K562 (cell line): ENCODE data around the gene NIPBL. TPM values are rescaled to one million over a fixed set of nuclear protein-coding genes. Genes with fewer than 3 reads are reported as not detected.
A peak's percentile ranks its signal among the peaks of the same experiment; 100 is the strongest.
"Not testable (repeated sequence)": the region's sequence is repeated elsewhere in the genome, so short reads cannot be mapped to it uniquely, and the experiment has no call there.

Experiments
- ATAC-seq: fragments of 200-7000 bp; cut with Tn5 transposase; 3 replicates; pipeline ENCODE4 v1.9.1; 2020; ENCODE audit warnings: moderate library complexity
- BruUV-seq: library from RNA; stranded (reverse); fragments of 400-500 nt; replicated peaks from 2 replicates; lab custom pipeline; 2021; lab: Mats Ljungman, UMichigan
- CTCF ChIA-PET: fragments of 300-600 bp; formaldehyde crosslinking; extraction: SDS; loops from one replicate; lab custom pipeline; 2021; ENCODE audit warnings: low intra/inter-chr PET ratio; lab: Yijun Ruan, JAX
- POLR2A ChIA-PET: fragments of 300-600, 350-650 bp; sonication (Branson Sonifier 250); formaldehyde crosslinking; extraction: SDS; loops from one replicate; lab custom pipeline; 2021; ENCODE audit warnings: antibody characterized with exemption, inconsistent platforms; lab: Yijun Ruan, JAX
- DNase-seq, 4 experiments: peaks; one replicate each; pipeline versions ENCODE4 v3.0.0 to v3.0.0-alpha.2; 2011 to 2018; ENCODE audit warnings: low spot score in 3 of 4, mixed read lengths in 3 of 4; ENCODE audit errors: extremely low read depth in 1 of 4
- FAIRE-seq: peaks from 2 replicates; lab custom pipeline; 2011; peaks lifted over from hg19 to GRCh38; lab: Jason Lieb, UNC
- H2AFZ ChIP-seq: 2 replicates; pipeline ENCODE4 v1.6.0; 2011; ENCODE audit warnings: low read depth, low read length, control low read depth, inconsistent platforms
- H3K27ac ChIP-seq: fragments of 200-600 bp; 3 replicates; pipeline ENCODE4 v1.8.0; 2011; ENCODE audit warnings: low read depth, mild to moderate bottlenecking, control low read depth, inconsistent platforms, low read length, moderate library complexity, mixed read lengths; ENCODE audit errors: extremely low read depth
- H3K27me3 ChIP-seq, 2 experiments: fragments of 300-600 bp in 1 of 2; 2 replicates in 1 of 2; 3 replicates in 1 of 2; pipeline versions ENCODE4 v1.6.0 to v1.8.0; 2011; ENCODE audit warnings: inconsistent platforms in 2 of 2, low read length in 2 of 2, mild to moderate bottlenecking in 1 of 2, mixed read lengths in 1 of 2, moderate library complexity in 1 of 2; ENCODE audit not compliant: control insufficient read depth in 2 of 2, insufficient read depth in 2 of 2
- H3K36me3 ChIP-seq: fragments of 300-600 bp; 3 replicates; pipeline ENCODE4 v1.8.0; 2011; ENCODE audit warnings: mild to moderate bottlenecking, low read length, inconsistent platforms; ENCODE audit not compliant: control insufficient read depth, insufficient read depth
- H3K4me1 ChIP-seq, 2 experiments: fragments of 200-600 bp in 1 of 2; replicated peaks in 1 of 2; 2 replicates in 1 of 2; 3 replicates in 1 of 2; pipeline versions ENCODE4 v1.5.1 to v1.8.0; 2011; ENCODE audit warnings: inconsistent platforms in 2 of 2, low read length in 2 of 2, mild to moderate bottlenecking in 1 of 2, mixed read lengths in 1 of 2, moderate library complexity in 1 of 2; ENCODE audit not compliant: control insufficient read depth in 2 of 2, insufficient read depth in 2 of 2
- H3K4me2 ChIP-seq: 2 replicates; pipeline ENCODE4 v1.6.1; 2011; ENCODE audit warnings: low read length, control low read depth, inconsistent platforms, mixed read lengths; ENCODE audit not compliant: insufficient read depth
- H3K4me3 ChIP-seq: fragments of 200-600 bp; sonication (generic), shearing (Covaris generic); 2 replicates; pipeline ENCODE4 v1.5.1; 2016; ENCODE audit warnings: control low read depth, inconsistent platforms
- H3K79me2 ChIP-seq: fragments of 200-600 bp; 3 replicates; pipeline ENCODE4 v1.8.0; 2011; ENCODE audit warnings: low read length, inconsistent platforms; ENCODE audit not compliant: control insufficient read depth, insufficient read depth
- H3K9ac ChIP-seq, 2 experiments: 2 replicates each; pipeline versions ENCODE4 v1.6.0 to v1.6.1; 2011; ENCODE audit warnings: low read depth in 2 of 2, low read length in 2 of 2, control low read depth in 1 of 2, inconsistent platforms in 1 of 2, mild to moderate bottlenecking in 1 of 2, mixed read lengths in 1 of 2; ENCODE audit not compliant: insufficient read depth in 1 of 2
- H3K9me1 ChIP-seq: one replicate; pipeline ENCODE4 v1.6.0; 2011; ENCODE audit warnings: inconsistent platforms, mild to moderate bottlenecking, low read length, moderate library complexity; ENCODE audit not compliant: control insufficient read depth, insufficient read depth
- H3K9me3 ChIP-seq: replicated peaks from 2 replicates; pipeline ENCODE4 v1.5.1; 2011; ENCODE audit warnings: low read depth, low read length, inconsistent platforms; ENCODE audit not compliant: control insufficient read depth, insufficient read depth
- H4K20me1 ChIP-seq: replicated peaks from 2 replicates; pipeline ENCODE4 v1.6.1; 2011; ENCODE audit warnings: low read length, inconsistent platforms, mixed read lengths; ENCODE audit not compliant: control insufficient read depth, insufficient read depth
- PHF20 ChIP-seq: fragments of 450-650 bp; IDR thresholded peaks from 2 replicates; pipeline ENCODE4 v1.6.1; 2018; ENCODE audit not compliant: partially characterized antibody
- SFPQ ChIP-seq: fragments of 200-400 bp; formaldehyde crosslinking; IDR thresholded peaks from 2 replicates; pipeline ENCODE4 v1.6.1; 2017; ENCODE audit warnings: mild to moderate bottlenecking, low read depth, low read length, moderate library complexity
- ZNF146 ChIP-seq: IDR thresholded peaks from one replicate; pipeline ENCODE4 v1.6.1; 2018; ENCODE audit warnings: missing compliant biosample characterization; ENCODE audit not compliant: unreplicated experiment
- in situ Hi-C: fragments of 300-500 bp; cut with MboI; formaldehyde crosslinking; loops from 4 replicates; pipeline ENCODE4 v1.15.0; 2018; ENCODE audit warnings: inconsistent platforms, mixed read lengths
- intact Hi-C: fragments of 100-400 bp; cut with micrococcal nuclease; formaldehyde crosslinking; loops from 2 replicates; pipeline ENCODE4 v1.14.2; 2022
- polyA plus RNA-seq, 8 experiments: library from polyadenylated mRNA; depleted of rRNA in 4 of 8; stranded (reverse) in 5 of 8; unstranded in 3 of 8; fragments of >200 nt; fragmentation: Nextera tagmentation in 2 of 8; fragmentation: Illumina TruSeq in 1 of 8; extraction: Ambion mirVana in 2 of 8; extraction: Trizol in 1 of 8; gene quantifications; 2 replicates each; pipeline versions ENCODE4 v1.2.1 to v1.2.3, GENCODE V29; 2011 to 2014; ENCODE audit warnings: inconsistent platforms in 1 of 8, missing spikeins in 1 of 8
- total RNA-seq, 7 experiments: library from RNA; depleted of rRNA in 6 of 7; stranded (reverse); fragments of >200 nt in 6 of 7; fragmentation: Illumina TruSeq in 2 of 7; extraction: Trizol in 2 of 7; gene quantifications; 2 replicates each; pipeline versions ENCODE4 v1.2.1 to v1.2.3, GENCODE V29; 2011 to 2021; ENCODE audit warnings: low replicate concordance in 1 of 7
- TF ChIP-seq, protein P1 (sequence below), 2 experiments: fragments of 450-650 bp; IDR thresholded peaks; 2 replicates each; pipeline ENCODE4 v1.6.1; 2018; ENCODE audit warnings: mild to moderate bottlenecking in 2 of 2, low read depth in 1 of 2; ENCODE audit not compliant: partially characterized antibody in 2 of 2

NIPBL gene
- total and polyA plus RNA-seq, 9 of the 15 experiments (the other 6 are each of a cell fraction or from before 2014, with no cell fraction given) = 12.9 to 56.7 (median 38.9) TPM

DNA sequence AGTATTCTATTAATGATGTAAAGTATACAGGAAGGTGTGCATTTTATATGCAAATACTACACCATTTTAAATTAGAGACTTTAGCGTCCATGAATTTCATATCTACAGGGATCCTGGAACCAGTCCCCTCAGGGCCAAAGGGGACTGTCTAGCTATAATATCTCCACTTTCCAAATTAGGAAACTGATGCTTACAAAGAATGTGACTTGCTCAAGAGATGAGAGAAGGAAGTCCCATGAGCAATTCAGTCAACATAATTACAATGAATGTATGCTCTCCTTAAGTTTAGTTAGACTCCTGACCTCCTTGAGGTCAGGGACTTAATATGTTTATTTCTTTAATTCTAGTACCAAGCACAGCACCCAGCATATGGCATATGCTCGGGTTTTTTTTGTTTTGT lies 23.7 kb downstream of the NIPBL start (continued):
- TF ChIP-seq, protein P1, sequence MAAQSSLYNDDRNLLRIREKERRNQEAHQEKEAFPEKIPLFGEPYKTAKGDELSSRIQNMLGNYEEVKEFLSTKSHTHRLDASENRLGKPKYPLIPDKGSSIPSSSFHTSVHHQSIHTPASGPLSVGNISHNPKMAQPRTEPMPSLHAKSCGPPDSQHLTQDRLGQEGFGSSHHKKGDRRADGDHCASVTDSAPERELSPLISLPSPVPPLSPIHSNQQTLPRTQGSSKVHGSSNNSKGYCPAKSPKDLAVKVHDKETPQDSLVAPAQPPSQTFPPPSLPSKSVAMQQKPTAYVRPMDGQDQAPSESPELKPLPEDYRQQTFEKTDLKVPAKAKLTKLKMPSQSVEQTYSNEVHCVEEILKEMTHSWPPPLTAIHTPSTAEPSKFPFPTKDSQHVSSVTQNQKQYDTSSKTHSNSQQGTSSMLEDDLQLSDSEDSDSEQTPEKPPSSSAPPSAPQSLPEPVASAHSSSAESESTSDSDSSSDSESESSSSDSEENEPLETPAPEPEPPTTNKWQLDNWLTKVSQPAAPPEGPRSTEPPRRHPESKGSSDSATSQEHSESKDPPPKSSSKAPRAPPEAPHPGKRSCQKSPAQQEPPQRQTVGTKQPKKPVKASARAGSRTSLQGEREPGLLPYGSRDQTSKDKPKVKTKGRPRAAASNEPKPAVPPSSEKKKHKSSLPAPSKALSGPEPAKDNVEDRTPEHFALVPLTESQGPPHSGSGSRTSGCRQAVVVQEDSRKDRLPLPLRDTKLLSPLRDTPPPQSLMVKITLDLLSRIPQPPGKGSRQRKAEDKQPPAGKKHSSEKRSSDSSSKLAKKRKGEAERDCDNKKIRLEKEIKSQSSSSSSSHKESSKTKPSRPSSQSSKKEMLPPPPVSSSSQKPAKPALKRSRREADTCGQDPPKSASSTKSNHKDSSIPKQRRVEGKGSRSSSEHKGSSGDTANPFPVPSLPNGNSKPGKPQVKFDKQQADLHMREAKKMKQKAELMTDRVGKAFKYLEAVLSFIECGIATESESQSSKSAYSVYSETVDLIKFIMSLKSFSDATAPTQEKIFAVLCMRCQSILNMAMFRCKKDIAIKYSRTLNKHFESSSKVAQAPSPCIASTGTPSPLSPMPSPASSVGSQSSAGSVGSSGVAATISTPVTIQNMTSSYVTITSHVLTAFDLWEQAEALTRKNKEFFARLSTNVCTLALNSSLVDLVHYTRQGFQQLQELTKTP (IDR thresholded peaks at IDR 0.05; ENCODE audit: low read depth in 1 of 2, partially characterized antibody in 2 of 2) = no peak
- TF ChIP-seq PHF20 (no peak), SFPQ (no peak)

DNA sequence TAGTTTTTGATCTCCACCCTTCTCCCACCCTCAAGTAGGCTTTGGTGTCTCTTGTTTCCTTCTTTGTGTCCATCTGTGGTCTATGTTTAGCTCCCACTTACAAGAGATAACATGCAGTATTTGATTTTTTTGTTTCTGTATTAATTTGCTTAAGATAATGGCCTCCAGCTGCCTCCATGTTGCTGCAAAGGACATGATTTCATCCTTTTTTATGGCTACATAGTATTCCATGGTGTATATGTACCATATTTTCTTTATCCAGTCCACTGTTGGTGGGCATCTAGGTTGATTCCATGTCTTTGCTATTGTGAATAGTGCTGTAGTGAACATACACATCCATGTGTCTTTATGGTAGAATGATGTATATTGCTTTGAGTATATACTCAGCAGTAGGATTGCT lies 24.5 kb downstream of the NIPBL start:
- DNase-seq, H4K20me1 ChIP-seq, BruUV-seq, H3K9me1 ChIP-seq, H3K4me2 ChIP-seq, CTCF ChIA-PET, ATAC-seq, in situ Hi-C loops, H3K4me1 ChIP-seq, H3K9ac ChIP-seq, H3K27ac ChIP-seq, H3K27me3 ChIP-seq, H3K36me3 ChIP-seq, H2AFZ ChIP-seq, intact Hi-C loops, H3K9me3 ChIP-seq, H3K4me3 ChIP-seq, FAIRE-seq: not testable (repeated sequence)
- TF ChIP-seq ZNF146 (CRISPR knock-in tag) = peak; percentile 67
- peaks cover 99% of the 10 kb centered on the region for H3K79me2 ChIP-seq
- POLR2A ChIA-PET = interaction anchor here (1.0 to 1.7 kb wide), 2 partner anchors 14 to 16 kb away, joined by 3 to 6 read pairs; no protein-coding TSS in a partner anchor
